HG03442 (cell line): ENCODE data around the gene GET4.
"Not testable (repeated sequence)": the region's sequence is repeated elsewhere in the genome, so short reads cannot be mapped to it uniquely, and the experiment has no call there.

ENCODE experiments used
- ATAC-seq: cut with Tn5 transposase; IDR thresholded peaks from one replicate; pipeline ENCODE4 v1.9.1; 2021; ENCODE audit warnings: mild to moderate bottlenecking, moderate library complexity; ENCODE audit not compliant: unreplicated experiment

GET4 gene

GRCh38 chr7:913736-914520, 37.6 kb downstream of the GET4 start:
- ATAC-seq, result no peak

- no peak for ATAC-seq
Measured at GRCh38 chr7:914521-915194, 38.3 kb downstream of the GET4 start.

- ATAC-seq, result no peak
Measured at GRCh38 chr7:915291-916218, 39.2 kb downstream of the GET4 start.

GRCh38 chr7:916291-916941, 40.1 kb downstream of the GET4 start:
- ATAC-seq, result no peak

- ATAC-seq, result no peak
Measured at GRCh38 chr7:917255-918117, 41.1 kb downstream of the GET4 start.

- no peak for ATAC-seq
Measured at GRCh38 chr7:918118-918425, 41.7 kb downstream of the GET4 start.

GRCh38 chr7:918441-919113, 42.2 kb downstream of the GET4 start:
- ATAC-seq, result no peak

GRCh38 chr7:919114-919442, 42.7 kb downstream of the GET4 start:
- no peak for ATAC-seq

- no peak for ATAC-seq
Measured at GRCh38 chr7:919924-920341, 43.6 kb downstream of the GET4 start.

GRCh38 chr7:920351-921070, 44.2 kb downstream of the GET4 start:
- no peak for ATAC-seq

- ATAC-seq, result no peak
Measured at GRCh38 chr7:921071-921461, 44.7 kb downstream of the GET4 start.

GRCh38 chr7:921581-922333, 45.4 kb downstream of the GET4 start:
- no peak for ATAC-seq

- ATAC-seq, result peak; percentile 2
Measured at GRCh38 chr7:922334-923107, 46.2 kb downstream of the GET4 start.

- ATAC-seq, result peak; percentile 72
Measured at GRCh38 chr7:923108-924041, 47.0 kb downstream of the GET4 start.

- not testable (repeated sequence) for ATAC-seq
Measured at GRCh38 chr7:924042-924441, 47.7 kb downstream of the GET4 start.

- peak; percentile 45 for ATAC-seq
Measured at GRCh38 chr7:924541-925231, 48.3 kb downstream of the GET4 start.
